WTC11 (cell line): ENCODE data around the gene ZNF414. TPM values are rescaled to one million over a fixed set of nuclear protein-coding genes. Genes with fewer than 3 reads are reported as not detected.

Experiments
- ATAC-seq: fragments of 200-7000 bp; cut with Tn5 transposase; 2 replicates; pipeline ENCODE4 v1.10.0; 2021; ENCODE audit warnings: mild to moderate bottlenecking, moderate library complexity
- CTCF ChIA-PET: fragments of 300-600 bp; sonication (Branson Sonifier 250); formaldehyde crosslinking; loops from one replicate; lab custom pipeline; 2021; ENCODE audit warnings: antibody characterized with exemption; lab: Charles Lee
- POLR2A ChIA-PET: fragments of 350-600 bp; sonication (Branson Sonifier 250); formaldehyde crosslinking; loops from one replicate; lab custom pipeline; 2021; ENCODE audit warnings: antibody characterized with exemption; lab: Charles Lee
- DNase-seq: peaks from one replicate; pipeline ENCODE4 v3.0.0; 2021; ENCODE audit warnings: low spot score
- H3K27ac Mint-ChIP-seq: 2 replicates; pipeline ENCODE4 v1.8.0; 2021; ENCODE audit warnings: mixed read lengths
- H3K27me3 Mint-ChIP-seq: 2 replicates; pipeline ENCODE4 v1.8.0; 2021; ENCODE audit warnings: low read depth, mild to moderate bottlenecking, moderate library complexity, mixed read lengths
- H3K36me3 Mint-ChIP-seq: 2 replicates; pipeline ENCODE4 v1.8.0; 2021; ENCODE audit warnings: mixed read lengths
- H3K4me1 Mint-ChIP-seq: 2 replicates; pipeline ENCODE4 v1.8.0; 2022; ENCODE audit warnings: mixed read lengths
- H3K4me3 Mint-ChIP-seq: 2 replicates; pipeline ENCODE4 v1.8.0; 2021; ENCODE audit warnings: mild to moderate bottlenecking, moderate library complexity, mixed read lengths
- H3K9me3 Mint-ChIP-seq: 2 replicates; pipeline ENCODE4 v1.8.0; 2021; ENCODE audit warnings: mixed read lengths
- AR ChIP-seq: fragments of 250-450 bp; sonication (Bioruptor Pico); IDR thresholded peaks from 2 replicates; pipeline ENCODE4 v1.9.0; 2021; ENCODE audit warnings: mild to moderate bottlenecking
- ATF1 ChIP-seq: sonication (generic); formaldehyde crosslinking; IDR thresholded peaks from 2 replicates; pipeline ENCODE4 v1.8.1; 2023; ENCODE audit warnings: mild to moderate bottlenecking, moderate library complexity, missing genetic modification reagents
- ELF4 ChIP-seq: sonication (generic); formaldehyde crosslinking; IDR thresholded peaks from 2 replicates; pipeline ENCODE4 v1.8.1; 2022; ENCODE audit warnings: low read depth, mild to moderate bottlenecking, moderate library complexity, missing genetic modification reagents
- HMGA2 ChIP-seq: fragments of 250-450 bp; sonication (Bioruptor Pico); IDR thresholded peaks from 2 replicates; pipeline ENCODE4 v1.4.0; 2021; ENCODE audit warnings: mild to moderate bottlenecking, moderate library complexity
- JUN ChIP-seq: sonication (generic); formaldehyde crosslinking; IDR thresholded peaks from 2 replicates; pipeline ENCODE4 v1.8.0; 2023; ENCODE audit warnings: mild to moderate bottlenecking, missing genetic modification reagents
- KAT7 ChIP-seq: sonication (generic); formaldehyde crosslinking; IDR thresholded peaks from 2 replicates; pipeline ENCODE4 v1.8.1; 2023; ENCODE audit warnings: missing genetic modification reagents, mild to moderate bottlenecking, borderline replicate concordance
- MAX ChIP-seq: sonication (generic); formaldehyde crosslinking; IDR thresholded peaks from 2 replicates; pipeline ENCODE4 v1.8.0; 2022; ENCODE audit warnings: mild to moderate bottlenecking, missing genetic modification reagents
- MLX ChIP-seq: sonication (generic); formaldehyde crosslinking; IDR thresholded peaks from 2 replicates; pipeline ENCODE4 v1.8.1; 2023; ENCODE audit warnings: mild to moderate bottlenecking, missing genetic modification reagents, moderate library complexity
- NFATC4 ChIP-seq: fragments of 250-450 bp; sonication (Bioruptor Pico); IDR thresholded peaks from 2 replicates; pipeline ENCODE4 v1.9.0; 2021; ENCODE audit warnings: mild to moderate bottlenecking
- NR2C2 ChIP-seq: sonication (generic); formaldehyde crosslinking; IDR thresholded peaks from 2 replicates; pipeline ENCODE4 v1.8.0; 2022; ENCODE audit warnings: mild to moderate bottlenecking, missing genetic modification reagents
- PRRX2 ChIP-seq: fragments of 250-450 bp; sonication (Bioruptor Pico); IDR thresholded peaks from 2 replicates; pipeline ENCODE4 v1.8.0; 2021; ENCODE audit warnings: mild to moderate bottlenecking
- RORB ChIP-seq: fragments of 250-450 bp; sonication (Bioruptor Pico); IDR thresholded peaks from 2 replicates; pipeline ENCODE4 v1.9.0; 2021; ENCODE audit warnings: mild to moderate bottlenecking
- ZBTB43 ChIP-seq: sonication (generic); formaldehyde crosslinking; IDR thresholded peaks from 2 replicates; pipeline ENCODE4 v1.8.1; 2023; ENCODE audit warnings: mild to moderate bottlenecking, missing genetic modification reagents
- ZNF317 ChIP-seq: sonication (generic); formaldehyde crosslinking; IDR thresholded peaks from 2 replicates; pipeline ENCODE4 v1.8.1; 2023; ENCODE audit warnings: low read depth, mild to moderate bottlenecking, moderate library complexity, missing genetic modification reagents, borderline replicate concordance
- ZNF416 ChIP-seq: fragments of 250-450 bp; sonication (Bioruptor Pico); IDR thresholded peaks from 2 replicates; pipeline ENCODE4 v1.9.0; 2021; ENCODE audit warnings: mild to moderate bottlenecking, inconsistent platforms
- total RNA-seq: library from RNA; stranded (reverse); gene quantifications from 3 replicates; pipeline ENCODE4 v1.2.3, GENCODE V29; 2021
- TF ChIP-seq, protein P1 (sequence below): sonication (generic); formaldehyde crosslinking; IDR thresholded peaks from 2 replicates; pipeline ENCODE4 v1.8.1; 2022; ENCODE audit warnings: mild to moderate bottlenecking, missing genetic modification reagents, moderate library complexity, borderline replicate concordance
- TF ChIP-seq, protein P2 (sequence below): sonication (generic); formaldehyde crosslinking; IDR thresholded peaks from 2 replicates; pipeline ENCODE4 v1.8.0; 2022; ENCODE audit warnings: missing genetic modification reagents
- TF ChIP-seq, protein P3 (sequence below): fragments of 250-450 bp; sonication (Bioruptor Pico); conservative IDR thresholded peaks from 2 replicates; pipeline ENCODE4 v1.9.0; 2021; ENCODE audit warnings: mild to moderate bottlenecking
- TF ChIP-seq, protein P4 (sequence below): fragments of 250-450 bp; sonication (Bioruptor Pico); IDR thresholded peaks from 2 replicates; pipeline ENCODE4 v1.8.0; 2021; ENCODE audit warnings: mild to moderate bottlenecking

ZNF414 gene
- total RNA-seq, 1 experiment from 2014 or later, result 38.2 TPM

GRCh38 chr19:8511573-8512101 lies 2.3 kb downstream of the ZNF414 start:
- no peak overlapping the region for H3K4me3 Mint-ChIP-seq
- H3K4me1 Mint-ChIP-seq, result peaks cover 12% of the 10 kb centered on the region
- no peak for ATAC-seq
- H3K9me3 Mint-ChIP-seq, result no peaks in the 10 kb centered on the region
- ChIA-PET POLR2A (interaction anchor here (0.9 kb wide), 1 partner anchor 13 kb away, joined by 5 read pairs; no protein-coding TSS in a partner anchor), CTCF (interaction anchor here (0.9 to 2.9 kb wide), 2 partner anchors 68 to 98 kb away, joined by 3 to 75 read pairs; partner anchors contain the start of gene MYO1F)
- H3K27me3 Mint-ChIP-seq, result peaks cover 4% of the 10 kb centered on the region; the same call in 1 of the 2 replicates
- no peak overlapping the region for H3K27ac Mint-ChIP-seq
- TF ChIP-seq, protein P1, sequence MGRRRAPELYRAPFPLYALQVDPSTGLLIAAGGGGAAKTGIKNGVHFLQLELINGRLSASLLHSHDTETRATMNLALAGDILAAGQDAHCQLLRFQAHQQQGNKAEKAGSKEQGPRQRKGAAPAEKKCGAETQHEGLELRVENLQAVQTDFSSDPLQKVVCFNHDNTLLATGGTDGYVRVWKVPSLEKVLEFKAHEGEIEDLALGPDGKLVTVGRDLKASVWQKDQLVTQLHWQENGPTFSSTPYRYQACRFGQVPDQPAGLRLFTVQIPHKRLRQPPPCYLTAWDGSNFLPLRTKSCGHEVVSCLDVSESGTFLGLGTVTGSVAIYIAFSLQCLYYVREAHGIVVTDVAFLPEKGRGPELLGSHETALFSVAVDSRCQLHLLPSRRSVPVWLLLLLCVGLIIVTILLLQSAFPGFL, result no peak
- TF ChIP-seq ZBTB43 (CRISPR knock-in tag) (no peak), NFATC4 (CRISPR knock-in tag) (no peak), ZNF416 (CRISPR knock-in tag) (no peak), MLX (CRISPR knock-in tag) (no peak), PRRX2 (no peak), JUN (no peak), ATF1 (CRISPR knock-in tag) (no peak), MAX (CRISPR knock-in tag) (no peak), RORB (CRISPR knock-in tag) (no peak), HMGA2 (no peak), ELF4 (no peak), AR (CRISPR knock-in tag) (no peak), KAT7 (CRISPR knock-in tag) (no peak), ZNF317 (CRISPR knock-in tag) (no peak), NR2C2 (no peak)
- TF ChIP-seq, protein P2, sequence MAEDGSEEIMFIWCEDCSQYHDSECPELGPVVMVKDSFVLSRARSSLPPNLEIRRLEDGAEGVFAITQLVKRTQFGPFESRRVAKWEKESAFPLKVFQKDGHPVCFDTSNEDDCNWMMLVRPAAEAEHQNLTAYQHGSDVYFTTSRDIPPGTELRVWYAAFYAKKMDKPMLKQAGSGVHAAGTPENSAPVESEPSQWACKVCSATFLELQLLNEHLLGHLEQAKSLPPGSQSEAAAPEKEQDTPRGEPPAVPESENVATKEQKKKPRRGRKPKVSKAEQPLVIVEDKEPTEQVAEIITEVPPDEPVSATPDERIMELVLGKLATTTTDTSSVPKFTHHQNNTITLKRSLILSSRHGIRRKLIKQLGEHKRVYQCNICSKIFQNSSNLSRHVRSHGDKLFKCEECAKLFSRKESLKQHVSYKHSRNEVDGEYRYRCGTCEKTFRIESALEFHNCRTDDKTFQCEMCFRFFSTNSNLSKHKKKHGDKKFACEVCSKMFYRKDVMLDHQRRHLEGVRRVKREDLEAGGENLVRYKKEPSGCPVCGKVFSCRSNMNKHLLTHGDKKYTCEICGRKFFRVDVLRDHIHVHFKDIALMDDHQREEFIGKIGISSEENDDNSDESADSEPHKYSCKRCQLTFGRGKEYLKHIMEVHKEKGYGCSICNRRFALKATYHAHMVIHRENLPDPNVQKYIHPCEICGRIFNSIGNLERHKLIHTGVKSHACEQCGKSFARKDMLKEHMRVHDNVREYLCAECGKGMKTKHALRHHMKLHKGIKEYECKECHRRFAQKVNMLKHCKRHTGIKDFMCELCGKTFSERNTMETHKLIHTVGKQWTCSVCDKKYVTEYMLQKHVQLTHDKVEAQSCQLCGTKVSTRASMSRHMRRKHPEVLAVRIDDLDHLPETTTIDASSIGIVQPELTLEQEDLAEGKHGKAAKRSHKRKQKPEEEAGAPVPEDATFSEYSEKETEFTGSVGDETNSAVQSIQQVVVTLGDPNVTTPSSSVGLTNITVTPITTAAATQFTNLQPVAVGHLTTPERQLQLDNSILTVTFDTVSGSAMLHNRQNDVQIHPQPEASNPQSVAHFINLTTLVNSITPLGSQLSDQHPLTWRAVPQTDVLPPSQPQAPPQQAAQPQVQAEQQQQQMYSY (CRISPR knock-in tag), result no peak
- TF ChIP-seq, protein P3, sequence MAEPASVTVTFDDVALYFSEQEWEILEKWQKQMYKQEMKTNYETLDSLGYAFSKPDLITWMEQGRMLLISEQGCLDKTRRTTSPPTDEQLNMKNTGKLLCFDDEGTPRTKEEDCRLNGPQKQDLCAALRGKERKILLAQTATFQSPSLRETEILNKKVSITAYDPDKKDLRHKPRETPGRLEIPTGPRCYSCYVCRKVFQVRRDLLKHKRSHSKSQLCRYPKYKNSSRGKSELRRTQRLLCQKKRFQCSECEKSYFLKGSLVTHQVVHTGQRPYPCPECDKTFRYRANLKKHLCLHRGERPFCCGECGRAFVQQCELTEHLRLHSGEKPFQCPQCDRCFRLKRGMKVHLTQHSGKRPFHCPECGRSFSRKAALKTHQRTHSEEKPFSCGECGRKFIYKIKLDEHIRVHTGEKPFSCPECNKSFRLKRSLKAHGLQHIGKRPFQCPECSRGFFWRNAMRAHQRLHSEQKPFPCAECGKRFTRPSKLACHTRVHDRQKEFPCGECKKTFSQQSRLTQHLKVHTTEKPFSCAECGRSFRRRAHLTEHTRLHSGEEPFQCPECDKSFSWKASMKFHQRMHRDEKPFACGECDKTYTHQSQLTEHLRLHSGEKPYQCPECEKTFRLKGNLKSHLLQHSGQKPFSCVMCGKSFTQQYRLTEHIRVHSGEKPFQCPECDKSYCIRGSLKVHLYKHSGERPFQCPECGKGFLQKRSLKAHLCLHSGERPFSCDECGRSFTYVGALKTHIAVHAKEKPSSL, result no peak
- TF ChIP-seq, protein P4, sequence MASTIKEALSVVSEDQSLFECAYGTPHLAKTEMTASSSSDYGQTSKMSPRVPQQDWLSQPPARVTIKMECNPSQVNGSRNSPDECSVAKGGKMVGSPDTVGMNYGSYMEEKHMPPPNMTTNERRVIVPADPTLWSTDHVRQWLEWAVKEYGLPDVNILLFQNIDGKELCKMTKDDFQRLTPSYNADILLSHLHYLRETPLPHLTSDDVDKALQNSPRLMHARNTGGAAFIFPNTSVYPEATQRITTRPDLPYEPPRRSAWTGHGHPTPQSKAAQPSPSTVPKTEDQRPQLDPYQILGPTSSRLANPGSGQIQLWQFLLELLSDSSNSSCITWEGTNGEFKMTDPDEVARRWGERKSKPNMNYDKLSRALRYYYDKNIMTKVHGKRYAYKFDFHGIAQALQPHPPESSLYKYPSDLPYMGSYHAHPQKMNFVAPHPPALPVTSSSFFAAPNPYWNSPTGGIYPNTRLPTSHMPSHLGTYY (CRISPR knock-in tag), result no peak
- peaks cover 4% of the 10 kb centered on the region; the same call in 1 of the 2 replicates for H3K36me3 Mint-ChIP-seq
- DNase-seq, result no peak
